MM.1S (cell line): ENCODE data around the gene RTN4RL1.

Experiments used
- CTCF ChIP-seq: fragments of 300-600 bp; sonication (generic); IDR thresholded peaks from 2 replicates; pipeline ENCODE4 v1.5.1; 2016; ENCODE audit warnings: antibody characterized with exemption, low read length, mixed read lengths
- EZH2 ChIP-seq: fragments of 300-600 bp; sonication (generic); optimal IDR thresholded peaks from 2 replicates; pipeline ENCODE3; 2017; ENCODE audit warnings: low read depth, mild to moderate bottlenecking, antibody characterized with exemption, low read length, mixed read lengths

GRCh38 chr17:1946021-1946932, 78.9 kb downstream of the RTN4RL1 start:
- TF ChIP-seq CTCF (no peak), EZH2 (no peak)
